Fibroblast of lung (primary cell): ENCODE results near the gene CBX8. TPM values are rescaled to one million over a fixed set of nuclear protein-coding genes. Genes with fewer than 3 reads are reported as not detected.

Experiments used
- DNase-seq, 2 donors: peaks; one replicate each; pipeline versions ENCODE4 v3.0.0 to v3.0.0-alpha.2; 2010; ENCODE audit warnings: low read depth in 2 of 2
- H2AFZ ChIP-seq: 2 replicates; pipeline ENCODE4 v1.5.1; 2012; ENCODE audit warnings: low read length, control low read depth, inconsistent platforms
- H3K27ac ChIP-seq: 2 replicates; pipeline ENCODE4 v1.5.1; 2011; ENCODE audit warnings: low read length, control low read depth; ENCODE audit not compliant: insufficient read depth
- H3K27me3 ChIP-seq: 2 replicates; pipeline ENCODE4 v1.5.1; 2011; ENCODE audit warnings: mild to moderate bottlenecking, low read length; ENCODE audit not compliant: control insufficient read depth, insufficient read depth
- H3K36me3 ChIP-seq: 2 replicates; pipeline ENCODE4 v1.5.1; 2011; ENCODE audit warnings: low read length; ENCODE audit not compliant: control insufficient read depth, insufficient read depth
- H3K4me1 ChIP-seq: 2 replicates; pipeline ENCODE4 v1.5.1; 2011; ENCODE audit warnings: low read length; ENCODE audit not compliant: control insufficient read depth, insufficient read depth; ENCODE audit errors: extremely low read depth
- H3K4me2 ChIP-seq: 2 replicates; pipeline ENCODE4 v1.5.1; 2011; ENCODE audit warnings: low read length, control low read depth; ENCODE audit not compliant: insufficient read depth; ENCODE audit errors: extremely low read depth
- H3K4me3 ChIP-seq, 4 experiments: fragments of 200-600 bp in 1 of 4; sonication (generic) in 1 of 4; replicated peaks in 1 of 4; 2 replicates each; pipeline ENCODE4 v1.5.1; 2011 to 2016; ENCODE audit warnings: low read length in 4 of 4, low read depth in 3 of 4, mild to moderate bottlenecking in 3 of 4, control low read depth in 2 of 4, inconsistent platforms in 1 of 4, mixed read lengths in 1 of 4; ENCODE audit not compliant: insufficient read depth in 1 of 4; ENCODE audit errors: control extremely low read depth in 1 of 4
- H3K79me2 ChIP-seq: 2 replicates; pipeline ENCODE4 v1.5.1; 2012; ENCODE audit warnings: mild to moderate bottlenecking, low read length, inconsistent platforms; ENCODE audit not compliant: control insufficient read depth, insufficient read depth
- H3K9ac ChIP-seq: 2 replicates; pipeline ENCODE4 v1.5.1; 2011; ENCODE audit warnings: mild to moderate bottlenecking, low read length, control low read depth; ENCODE audit not compliant: insufficient read depth
- H3K9me3 ChIP-seq: 2 replicates; pipeline ENCODE4 v1.5.1; 2012; ENCODE audit warnings: low read depth, low read length; ENCODE audit not compliant: control insufficient read depth, insufficient read depth
- H4K20me1 ChIP-seq: 2 replicates; pipeline ENCODE4 v1.5.1; 2011; ENCODE audit warnings: low read length; ENCODE audit not compliant: control insufficient read depth, insufficient read depth; ENCODE audit errors: extremely low read depth
- EZH2 ChIP-seq: IDR thresholded peaks from 2 replicates; pipeline ENCODE4 v1.5.1; 2012; ENCODE audit warnings: low read length, control low read depth, mild to moderate bottlenecking; ENCODE audit errors: missing control alignments
- polyA plus RNA-seq, 2 donors: library from polyadenylated mRNA; depleted of rRNA in 1 of 2; stranded (reverse) in 1 of 2; unstranded in 1 of 2; fragments of >200 nt; gene quantifications; 2 replicates each; pipeline ENCODE4 v1.2.1, GENCODE V29; 2011 to 2012; ENCODE audit warnings: missing spikeins in 1 of 2
- total RNA-seq: library from RNA; depleted of rRNA; stranded (reverse); fragments of >200 nt; gene quantifications from 2 replicates; pipeline ENCODE4 v1.2.1, GENCODE V29; 2014
- TF ChIP-seq, protein P1 (sequence below), 2 donors: IDR thresholded peaks in 1 of 2; conservative IDR thresholded peaks in 1 of 2; 1 replicate in 1 of 2; 2 replicates in 1 of 2; pipeline ENCODE4 v1.5.1; 2011 to 2012; ENCODE audit warnings: low read length in 2 of 2, control low read depth in 1 of 2, inconsistent platforms in 1 of 2, low read depth in 1 of 2, mild to moderate bottlenecking in 1 of 2

The CBX8 gene
- total and polyA plus RNA-seq, 2 donors (not counting 1 experiment from before 2014, with no cell fraction given), result 0.19 to 4.0 TPM

DNA sequence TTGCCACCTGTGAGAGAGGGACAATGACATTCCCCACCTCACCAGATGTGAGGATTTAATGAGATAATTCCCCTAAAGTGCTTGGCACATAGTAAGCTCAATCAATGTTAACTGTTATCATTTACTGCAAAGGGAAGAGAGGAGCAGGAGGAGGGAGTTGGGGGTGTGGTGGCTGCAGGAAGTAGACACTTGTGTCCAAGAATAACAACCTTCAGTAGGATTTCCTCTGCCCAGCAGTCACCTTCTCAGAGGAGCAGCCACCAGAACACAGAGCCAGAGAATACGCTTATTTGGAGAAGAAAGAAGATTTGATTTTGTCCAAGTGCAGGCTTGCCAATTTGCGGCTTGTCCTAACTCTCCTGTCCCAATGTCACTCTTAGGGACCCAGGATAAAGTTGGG, 32.1 kb upstream of the CBX8 start:
- no peak overlapping the region for H3K4me3 ChIP-seq
- H3K27ac ChIP-seq, result no peak overlapping the region
- H3K79me2 ChIP-seq, result no peaks in the 10 kb centered on the region
- DNase-seq, result no peak
- no peak overlapping the region for H3K9ac ChIP-seq
- H3K9me3 ChIP-seq, result no peaks in the 10 kb centered on the region
- no peak overlapping the region for H3K4me2 ChIP-seq
- TF ChIP-seq, protein P1, sequence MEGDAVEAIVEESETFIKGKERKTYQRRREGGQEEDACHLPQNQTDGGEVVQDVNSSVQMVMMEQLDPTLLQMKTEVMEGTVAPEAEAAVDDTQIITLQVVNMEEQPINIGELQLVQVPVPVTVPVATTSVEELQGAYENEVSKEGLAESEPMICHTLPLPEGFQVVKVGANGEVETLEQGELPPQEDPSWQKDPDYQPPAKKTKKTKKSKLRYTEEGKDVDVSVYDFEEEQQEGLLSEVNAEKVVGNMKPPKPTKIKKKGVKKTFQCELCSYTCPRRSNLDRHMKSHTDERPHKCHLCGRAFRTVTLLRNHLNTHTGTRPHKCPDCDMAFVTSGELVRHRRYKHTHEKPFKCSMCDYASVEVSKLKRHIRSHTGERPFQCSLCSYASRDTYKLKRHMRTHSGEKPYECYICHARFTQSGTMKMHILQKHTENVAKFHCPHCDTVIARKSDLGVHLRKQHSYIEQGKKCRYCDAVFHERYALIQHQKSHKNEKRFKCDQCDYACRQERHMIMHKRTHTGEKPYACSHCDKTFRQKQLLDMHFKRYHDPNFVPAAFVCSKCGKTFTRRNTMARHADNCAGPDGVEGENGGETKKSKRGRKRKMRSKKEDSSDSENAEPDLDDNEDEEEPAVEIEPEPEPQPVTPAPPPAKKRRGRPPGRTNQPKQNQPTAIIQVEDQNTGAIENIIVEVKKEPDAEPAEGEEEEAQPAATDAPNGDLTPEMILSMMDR (conservative IDR thresholded peaks at IDR 0.05 in 1 of 2, IDR thresholded peaks at IDR 0.05 in 1 of 2; ENCODE audit: low read depth in 1 of 2, low read length in 2 of 2), result no peak
- no peak for TF ChIP-seq EZH2
- peaks cover 5% of the 10 kb centered on the region for H3K4me1 ChIP-seq
- no peaks in the 10 kb centered on the region for H4K20me1 ChIP-seq
- peaks cover 5% of the 10 kb centered on the region for H3K36me3 ChIP-seq
- no peak overlapping the region for H2AFZ ChIP-seq
- no peaks in the 10 kb centered on the region for H3K27me3 ChIP-seq

DNA sequence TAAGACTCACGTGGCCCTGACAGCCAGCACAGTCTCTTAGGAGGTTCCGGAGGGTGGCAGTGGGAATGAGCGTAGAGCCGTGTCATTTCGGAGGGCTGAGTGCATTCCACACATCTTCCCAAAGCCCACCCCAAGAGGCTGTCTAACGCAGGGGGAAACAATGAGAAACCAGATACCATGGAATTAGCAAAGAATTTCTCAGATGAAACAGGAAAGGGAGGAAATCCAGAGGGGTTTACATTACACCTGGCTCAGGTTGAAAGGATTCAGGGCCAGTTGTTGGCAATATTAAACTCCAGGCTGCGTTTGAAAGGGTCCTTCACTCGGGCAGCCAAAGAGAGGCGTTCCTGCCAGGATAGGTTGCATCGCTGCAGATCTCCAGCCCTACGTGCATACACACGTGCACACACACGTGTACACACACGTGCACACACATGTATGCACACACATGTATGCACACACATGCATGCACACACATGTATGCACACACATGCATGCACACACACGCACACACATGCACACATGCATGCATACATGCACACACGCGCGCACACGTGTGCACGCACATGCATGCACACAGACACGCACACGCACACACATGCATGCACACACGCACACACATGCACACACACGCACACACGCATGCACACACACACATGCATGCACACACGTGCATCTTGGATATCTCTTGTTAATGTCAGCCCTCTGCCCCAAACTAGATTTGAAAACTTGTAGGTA, 30.1 kb upstream of the CBX8 start:
- TF ChIP-seq, protein P1 (conservative IDR thresholded peaks at IDR 0.05 in 1 of 2, IDR thresholded peaks at IDR 0.05 in 1 of 2; ENCODE audit: low read depth in 1 of 2, low read length in 2 of 2), result no peak
- no peak for TF ChIP-seq EZH2
- no peak overlapping the region for H2AFZ ChIP-seq
- DNase-seq, result no peak

DNA sequence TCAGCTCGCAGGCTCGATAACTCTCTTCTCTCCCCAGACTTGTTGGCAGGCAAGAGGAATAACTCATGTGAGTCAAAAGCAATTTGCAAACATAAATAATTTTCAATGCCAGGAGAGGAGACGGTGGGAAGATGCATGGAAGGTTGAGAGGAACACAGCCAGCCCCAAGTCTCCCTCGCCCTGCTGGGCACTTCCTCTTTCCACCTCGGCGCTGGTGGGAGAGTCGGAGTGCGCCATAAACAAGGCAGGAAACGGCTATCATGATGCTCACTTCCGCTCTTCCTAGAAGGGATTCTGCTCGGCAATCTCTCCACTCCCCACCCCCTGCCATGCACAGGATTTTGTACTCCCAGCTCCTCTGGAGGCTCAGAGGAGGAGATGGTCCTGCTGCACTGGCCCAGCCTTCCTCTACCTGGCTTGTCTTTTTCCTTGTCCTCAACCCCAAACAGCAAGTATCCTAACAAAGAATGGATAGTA, 29.4 kb upstream of the CBX8 start:
- Histone ChIP-seq H3K79me2 (no peaks in the 10 kb centered on the region), H4K20me1 (no peaks in the 10 kb centered on the region), H2AFZ (no peak overlapping the region), H3K4me1 (no peaks in the 10 kb centered on the region), H3K4me2 (no peak overlapping the region), H3K9ac (no peak overlapping the region), H3K4me3 (no peak overlapping the region), H3K27me3 (peaks cover 7% of the 10 kb centered on the region), H3K9me3 (no peaks in the 10 kb centered on the region), H3K36me3 (no peaks in the 10 kb centered on the region), H3K27ac (no peak overlapping the region)
- no peak for DNase-seq
- TF ChIP-seq, protein P1 (conservative IDR thresholded peaks at IDR 0.05 in 1 of 2, IDR thresholded peaks at IDR 0.05 in 1 of 2; ENCODE audit: low read depth in 1 of 2, low read length in 2 of 2), result no peak
- TF ChIP-seq EZH2, result no peak

More for the DNA sequence above, 30.1 kb upstream of the CBX8 start:
- no peaks in the 10 kb centered on the region for H3K36me3 ChIP-seq
- H3K27me3 ChIP-seq, result no peaks in the 10 kb centered on the region
- no peak overlapping the region for H3K4me2 ChIP-seq
- H3K9me3 ChIP-seq, result no peaks in the 10 kb centered on the region
- no peaks in the 10 kb centered on the region for H3K4me1 ChIP-seq
- H3K4me3 ChIP-seq, result no peak overlapping the region
- H4K20me1 ChIP-seq, result no peaks in the 10 kb centered on the region
- H3K9ac ChIP-seq, result no peak overlapping the region
- H3K79me2 ChIP-seq, result no peaks in the 10 kb centered on the region
- H3K27ac ChIP-seq, result no peak overlapping the region
